Measurements from ENCODE around the gene RNU1-4.
"Not testable (repeated sequence)": the region's sequence is repeated elsewhere in the genome, so short reads cannot be mapped to it uniquely, and the experiment has no call there.

Gene RNU1-4

GRCh38 chr1:16787711-16788110 is 47.4 kb downstream of the RNU1-4 start:
- not testable (repeated sequence) for DNase-seq (ENCODE audit: extremely low read depth in 1 of 2, low read depth in 1 of 2)

Measured in activated CD8-positive, alpha-beta memory T cell treated with anti-CD3 and anti-CD28 coated beads for 1 hour (primary cell).